K562 (cell line): ENCODE data around the gene ORMDL2. TPM values are rescaled to one million over a fixed set of nuclear protein-coding genes. Genes with fewer than 3 reads are reported as not detected.
A peak's percentile ranks its signal among the peaks of the same experiment; 100 is the strongest.

Source experiments
- ATAC-seq: fragments of 200-7000 bp; cut with Tn5 transposase; 3 replicates; pipeline ENCODE4 v1.9.1; 2020; ENCODE audit warnings: moderate library complexity
- BruUV-seq: library from RNA; stranded (reverse); fragments of 400-500 nt; replicated peaks from 2 replicates; lab custom pipeline; 2021; lab: Mats Ljungman, UMichigan
- CTCF ChIA-PET: fragments of 300-600 bp; formaldehyde crosslinking; extraction: SDS; loops from one replicate; lab custom pipeline; 2021; ENCODE audit warnings: low intra/inter-chr PET ratio; lab: Yijun Ruan, JAX
- POLR2A ChIA-PET: fragments of 300-600, 350-650 bp; sonication (Branson Sonifier 250); formaldehyde crosslinking; extraction: SDS; loops from one replicate; lab custom pipeline; 2021; ENCODE audit warnings: antibody characterized with exemption, inconsistent platforms; lab: Yijun Ruan, JAX
- DNase-seq, 4 experiments: peaks; one replicate each; pipeline versions ENCODE4 v3.0.0 to v3.0.0-alpha.2; 2011 to 2018; ENCODE audit warnings: low spot score in 3 of 4, mixed read lengths in 3 of 4; ENCODE audit errors: extremely low read depth in 1 of 4
- FAIRE-seq: peaks from 2 replicates; lab custom pipeline; 2011; peaks lifted over from hg19 to GRCh38; lab: Jason Lieb, UNC
- H2AFZ ChIP-seq: 2 replicates; pipeline ENCODE4 v1.6.0; 2011; ENCODE audit warnings: low read depth, low read length, control low read depth, inconsistent platforms
- H3K27ac ChIP-seq: fragments of 200-600 bp; 3 replicates; pipeline ENCODE4 v1.8.0; 2011; ENCODE audit warnings: low read depth, mild to moderate bottlenecking, control low read depth, inconsistent platforms, low read length, moderate library complexity, mixed read lengths; ENCODE audit errors: extremely low read depth
- H3K27me3 ChIP-seq, 2 experiments: fragments of 300-600 bp in 1 of 2; 2 replicates in 1 of 2; 3 replicates in 1 of 2; pipeline versions ENCODE4 v1.6.0 to v1.8.0; 2011; ENCODE audit warnings: inconsistent platforms in 2 of 2, low read length in 2 of 2, mild to moderate bottlenecking in 1 of 2, mixed read lengths in 1 of 2, moderate library complexity in 1 of 2; ENCODE audit not compliant: control insufficient read depth in 2 of 2, insufficient read depth in 2 of 2
- H3K36me3 ChIP-seq: fragments of 300-600 bp; 3 replicates; pipeline ENCODE4 v1.8.0; 2011; ENCODE audit warnings: mild to moderate bottlenecking, low read length, inconsistent platforms; ENCODE audit not compliant: control insufficient read depth, insufficient read depth
- H3K4me1 ChIP-seq, 2 experiments: fragments of 200-600 bp in 1 of 2; replicated peaks in 1 of 2; 2 replicates in 1 of 2; 3 replicates in 1 of 2; pipeline versions ENCODE4 v1.5.1 to v1.8.0; 2011; ENCODE audit warnings: inconsistent platforms in 2 of 2, low read length in 2 of 2, mild to moderate bottlenecking in 1 of 2, mixed read lengths in 1 of 2, moderate library complexity in 1 of 2; ENCODE audit not compliant: control insufficient read depth in 2 of 2, insufficient read depth in 2 of 2
- H3K4me2 ChIP-seq: 2 replicates; pipeline ENCODE4 v1.6.1; 2011; ENCODE audit warnings: low read length, control low read depth, inconsistent platforms, mixed read lengths; ENCODE audit not compliant: insufficient read depth
- H3K4me3 ChIP-seq: fragments of 200-600 bp; sonication (generic), shearing (Covaris generic); 2 replicates; pipeline ENCODE4 v1.5.1; 2016; ENCODE audit warnings: control low read depth, inconsistent platforms
- H3K79me2 ChIP-seq: fragments of 200-600 bp; 3 replicates; pipeline ENCODE4 v1.8.0; 2011; ENCODE audit warnings: low read length, inconsistent platforms; ENCODE audit not compliant: control insufficient read depth, insufficient read depth
- H3K9ac ChIP-seq, 2 experiments: 2 replicates each; pipeline versions ENCODE4 v1.6.0 to v1.6.1; 2011; ENCODE audit warnings: low read depth in 2 of 2, low read length in 2 of 2, control low read depth in 1 of 2, inconsistent platforms in 1 of 2, mild to moderate bottlenecking in 1 of 2, mixed read lengths in 1 of 2; ENCODE audit not compliant: insufficient read depth in 1 of 2
- H3K9me1 ChIP-seq: one replicate; pipeline ENCODE4 v1.6.0; 2011; ENCODE audit warnings: inconsistent platforms, mild to moderate bottlenecking, low read length, moderate library complexity; ENCODE audit not compliant: control insufficient read depth, insufficient read depth
- H3K9me3 ChIP-seq: replicated peaks from 2 replicates; pipeline ENCODE4 v1.5.1; 2011; ENCODE audit warnings: low read depth, low read length, inconsistent platforms; ENCODE audit not compliant: control insufficient read depth, insufficient read depth
- H4K20me1 ChIP-seq: replicated peaks from 2 replicates; pipeline ENCODE4 v1.6.1; 2011; ENCODE audit warnings: low read length, inconsistent platforms, mixed read lengths; ENCODE audit not compliant: control insufficient read depth, insufficient read depth
- CBFA2T2 ChIP-seq: fragments of 450-650 bp; conservative IDR thresholded peaks from 2 replicates; pipeline ENCODE4 v1.6.1; 2017; ENCODE audit warnings: mild to moderate bottlenecking
- CTBP1 ChIP-seq: fragments of 450-650 bp; IDR thresholded peaks from 2 replicates; pipeline ENCODE4 v1.6.1; 2016; ENCODE audit warnings: borderline replicate concordance
- E2F8 ChIP-seq: fragments of 450-650 bp; IDR thresholded peaks from 2 replicates; pipeline ENCODE4 v1.7.1; 2018; ENCODE audit warnings: mild to moderate bottlenecking, low read depth; ENCODE audit not compliant: partially characterized antibody
- FOXJ2 ChIP-seq: fragments of 200-800 bp; sonication (Bioruptor generic); IDR thresholded peaks from 2 replicates; pipeline ENCODE4 v1.6.1; 2016; ENCODE audit warnings: missing genetic modification characterization, missing compliant biosample characterization
- KLF10 ChIP-seq: fragments of 250-450 bp; sonication (Bioruptor Pico); IDR thresholded peaks from 2 replicates; pipeline ENCODE4 v1.6.1; 2021; ENCODE audit warnings: matching md5 sums
- MYC ChIP-seq, 2 experiments: fragments of 250-450 bp in 1 of 2; sonication (Bioruptor Pico) in 1 of 2; IDR thresholded peaks; 2 replicates each; pipeline versions ENCODE4 v1.5.1 to v1.6.1; 2012 to 2021; ENCODE audit warnings: low read depth in 2 of 2, borderline replicate concordance in 1 of 2, improper control_type of control experiment in 1 of 2, low read length in 1 of 2, mild to moderate bottlenecking in 1 of 2, moderate library complexity in 1 of 2
- RBM22 ChIP-seq: fragments of 200-400 bp; formaldehyde crosslinking; IDR thresholded peaks from 2 replicates; pipeline ENCODE4 v1.6.1; 2018; ENCODE audit warnings: low read length, low read depth; ENCODE audit not compliant: poor library complexity, severe bottlenecking
- RFX5 ChIP-seq: IDR thresholded peaks from 2 replicates; pipeline ENCODE4 v1.6.1; 2011; ENCODE audit warnings: low read depth, mild to moderate bottlenecking, improper control_type of control experiment, low read length
- SMAD1 ChIP-seq: fragments of 150-350 bp; IDR thresholded peaks from 2 replicates; pipeline ENCODE4 v1.6.1; 2014; ENCODE audit warnings: low read length, low read depth; ENCODE audit not compliant: partially characterized antibody
- SRSF9 ChIP-seq: fragments of 200-400 bp; formaldehyde crosslinking; IDR thresholded peaks from 2 replicates; pipeline ENCODE4 v1.6.1; 2017; ENCODE audit warnings: low read depth, low read length, borderline replicate concordance
- STAG1 ChIP-seq: sonication (generic); formaldehyde crosslinking; IDR thresholded peaks from 2 replicates; pipeline ENCODE4 v1.5.0; 2020; ENCODE audit warnings: missing genetic modification reagents, borderline replicate concordance
- WHSC1 ChIP-seq: IDR thresholded peaks from one replicate; pipeline ENCODE4 v1.6.1; 2012; ENCODE audit warnings: low read length, control low read depth, inconsistent platforms
- ZFP1 ChIP-seq: fragments of 450-650 bp; formaldehyde crosslinking; IDR thresholded peaks from 2 replicates; pipeline ENCODE4 v1.4.0; 2020; ENCODE audit warnings: mild to moderate bottlenecking, mixed read lengths
- ZKSCAN1 ChIP-seq: fragments of 150-350 bp; IDR thresholded peaks from 2 replicates; pipeline ENCODE4 v1.6.1; 2016; ENCODE audit warnings: low read depth, low read length
- ZNF175 ChIP-seq: fragments of 200-800 bp; sonication (Bioruptor generic); IDR thresholded peaks from 2 replicates; pipeline ENCODE4 v1.6.1; 2016; ENCODE audit warnings: low read depth, mild to moderate bottlenecking, missing genetic modification characterization, missing compliant biosample characterization
- ZNF212 ChIP-seq: fragments of 450-650 bp; formaldehyde crosslinking; IDR thresholded peaks from 2 replicates; pipeline ENCODE4 v1.4.0; 2020; ENCODE audit warnings: mild to moderate bottlenecking
- ZNF280A ChIP-seq: fragments of 450-650 bp; IDR thresholded peaks from 2 replicates; pipeline ENCODE4 v1.6.1; 2018; ENCODE audit warnings: mild to moderate bottlenecking, low read depth; ENCODE audit not compliant: partially characterized antibody
- ZNF584 ChIP-seq: fragments of 200-800 bp; sonication (Bioruptor generic); IDR thresholded peaks from 2 replicates; pipeline ENCODE4 v1.6.1; 2016; ENCODE audit warnings: low read depth, mild to moderate bottlenecking, missing genetic modification characterization, missing compliant biosample characterization
- ZNF695 ChIP-seq: fragments of 450-650 bp; formaldehyde crosslinking; IDR thresholded peaks from 2 replicates; pipeline ENCODE4 v1.4.0; 2020; ENCODE audit warnings: mild to moderate bottlenecking, moderate library complexity
- ZNF79 ChIP-seq: fragments of 250-450 bp; sonication (Bioruptor Pico); IDR thresholded peaks from 2 replicates; pipeline ENCODE4 v1.4.0; 2020; ENCODE audit warnings: low read depth, mild to moderate bottlenecking, moderate library complexity
- WGBS: fragments of 100-300 bp; shearing (Covaris generic); methylation state at CpG from one replicate; pipeline ENCODE4 v1.1.6; 2016; ENCODE audit warnings: low coverage, mixed read lengths; ENCODE audit not compliant: insufficient coverage; ENCODE audit errors: missing lambda C conversion rate; 5-methylcytosine and 5-hydroxymethylcytosine counted together
- in situ Hi-C: fragments of 300-500 bp; cut with MboI; formaldehyde crosslinking; loops from 4 replicates; pipeline ENCODE4 v1.15.0; 2018; ENCODE audit warnings: inconsistent platforms, mixed read lengths
- intact Hi-C: fragments of 100-400 bp; cut with micrococcal nuclease; formaldehyde crosslinking; loops from 2 replicates; pipeline ENCODE4 v1.14.2; 2022
- polyA plus RNA-seq, 8 experiments: library from polyadenylated mRNA; depleted of rRNA in 4 of 8; stranded (reverse) in 5 of 8; unstranded in 3 of 8; fragments of >200 nt; fragmentation: Nextera tagmentation in 2 of 8; fragmentation: Illumina TruSeq in 1 of 8; extraction: Ambion mirVana in 2 of 8; extraction: Trizol in 1 of 8; gene quantifications; 2 replicates each; pipeline versions ENCODE4 v1.2.1 to v1.2.3, GENCODE V29; 2011 to 2014; ENCODE audit warnings: inconsistent platforms in 1 of 8, missing spikeins in 1 of 8
- total RNA-seq, 7 experiments: library from RNA; depleted of rRNA in 6 of 7; stranded (reverse); fragments of >200 nt in 6 of 7; fragmentation: Illumina TruSeq in 2 of 7; extraction: Trizol in 2 of 7; gene quantifications; 2 replicates each; pipeline versions ENCODE4 v1.2.1 to v1.2.3, GENCODE V29; 2011 to 2021; ENCODE audit warnings: low replicate concordance in 1 of 7

ORMDL2 gene
- total and polyA plus RNA-seq, 9 of the 15 experiments (the other 6 are each of a cell fraction or from before 2014, with no cell fraction given): 9.9 to 113 (median 34.4) TPM

GRCh38 chr12:55844961-55845360 lies 27.1 kb downstream of the ORMDL2 start:
- H3K4me2 ChIP-seq: no peak overlapping the region
- WGBS: 88% methylated on average over 4 of the region's 4 CpGs
- in situ Hi-C loops: no loop called here
- ATAC-seq: no peak
- intact Hi-C loops: no loop called here
- peaks cover 3% of the 10 kb centered on the region; the same call in 1 of the 3 replicates for H3K79me2 ChIP-seq
- TF ChIP-seq KLF10 (CRISPR knock-in tag): no peak
- TF ChIP-seq FOXJ2 (tag): no peak
- no peak for TF ChIP-seq ZNF695 (CRISPR knock-in tag)
- no peak for TF ChIP-seq SRSF9
- no peak for TF ChIP-seq CBFA2T2
- no peak for TF ChIP-seq STAG1 (CRISPR knock-in tag)
- no peak for TF ChIP-seq MYC (IDR thresholded peaks at IDR 0.05; ENCODE audit: low read depth, low read length)
- no peak for TF ChIP-seq MYC (CRISPR knock-in tag; IDR thresholded peaks at IDR 0.05; ENCODE audit: borderline replicate concordance, low read depth)
- TF ChIP-seq ZNF79: no peak
- TF ChIP-seq ZFP1 (CRISPR knock-in tag): no peak
- TF ChIP-seq ZNF175 (CRISPR knock-in tag): no peak
- no peak for TF ChIP-seq SMAD1
- no peak for TF ChIP-seq WHSC1
- TF ChIP-seq ZNF212: no peak
- no peak for TF ChIP-seq CTBP1
- TF ChIP-seq ZNF280A: no peak
- TF ChIP-seq E2F8: no peak
- TF ChIP-seq ZKSCAN1: no peak
- no peak for TF ChIP-seq ZNF584 (CRISPR knock-in tag)
- TF ChIP-seq RBM22: no peak
- TF ChIP-seq RFX5: no peak
- FAIRE-seq: no peak
- H3K27ac ChIP-seq: no peak overlapping the region
- no peaks in the 10 kb centered on the region for H4K20me1 ChIP-seq
- no peaks in the 10 kb centered on the region for H3K36me3 ChIP-seq
- ChIA-PET POLR2A (interaction anchor here (0.7 kb wide), 1 partner anchor 70 kb away, joined by 3 read pairs; no protein-coding TSS in a partner anchor), CTCF (no interaction called here)
- no peaks in the 10 kb centered on the region for H3K9me1 ChIP-seq
- H3K4me1 ChIP-seq: peaks cover 14 to 30% of the 10 kb centered on the region in 2 experiments
- H3K9me3 ChIP-seq: no peaks in the 10 kb centered on the region
- peak overlapping the region; percentile 20; the same call in 1 of the 2 replicates for H2AFZ ChIP-seq
- no TSS peak for BruUV-seq
- no peak overlapping the region for H3K4me3 ChIP-seq
- no peaks in the 10 kb centered on the region for H3K27me3 ChIP-seq
- no peak for DNase-seq
- 0 out of 4 replicates have a peak overlapping the region, but pooled peaks of 1 of the 2 experiments have one; percentile 17 for H3K9ac ChIP-seq
